ENCODE data around the gene CFAP91.

GRCh38 chr3:119662604-119663373 lies 40.0 kb upstream of the CFAP91 start:
- no peak for TF ChIP-seq CTCF (IDR thresholded peaks at IDR 0.05)
- TF ChIP-seq POLR2A (IDR thresholded peaks at IDR 0.05), result no peak
